ENCODE results near the gene CRNKL1.
A peak's percentile ranks its signal among the peaks of the same experiment; 100 is the strongest.

The CRNKL1 gene

GRCh38 chr20:20052074-20052970 lies at the start of gene CRNKL1, which contains the start of gene CFAP61:
CRNKL1 (minus strand) TSS chr20:20052466; CDS start chr20:20052342, 124 bp downstream.
CFAP61 (plus strand) TSS chr20:20052532; CDS start chr20:20056654, 4,122 bp downstream.
- H3K27ac Mint-ChIP-seq: peak within 1 kb of the TSS; percentile 74 to 97 (median 94)
- TF ChIP-seq, protein P1, sequence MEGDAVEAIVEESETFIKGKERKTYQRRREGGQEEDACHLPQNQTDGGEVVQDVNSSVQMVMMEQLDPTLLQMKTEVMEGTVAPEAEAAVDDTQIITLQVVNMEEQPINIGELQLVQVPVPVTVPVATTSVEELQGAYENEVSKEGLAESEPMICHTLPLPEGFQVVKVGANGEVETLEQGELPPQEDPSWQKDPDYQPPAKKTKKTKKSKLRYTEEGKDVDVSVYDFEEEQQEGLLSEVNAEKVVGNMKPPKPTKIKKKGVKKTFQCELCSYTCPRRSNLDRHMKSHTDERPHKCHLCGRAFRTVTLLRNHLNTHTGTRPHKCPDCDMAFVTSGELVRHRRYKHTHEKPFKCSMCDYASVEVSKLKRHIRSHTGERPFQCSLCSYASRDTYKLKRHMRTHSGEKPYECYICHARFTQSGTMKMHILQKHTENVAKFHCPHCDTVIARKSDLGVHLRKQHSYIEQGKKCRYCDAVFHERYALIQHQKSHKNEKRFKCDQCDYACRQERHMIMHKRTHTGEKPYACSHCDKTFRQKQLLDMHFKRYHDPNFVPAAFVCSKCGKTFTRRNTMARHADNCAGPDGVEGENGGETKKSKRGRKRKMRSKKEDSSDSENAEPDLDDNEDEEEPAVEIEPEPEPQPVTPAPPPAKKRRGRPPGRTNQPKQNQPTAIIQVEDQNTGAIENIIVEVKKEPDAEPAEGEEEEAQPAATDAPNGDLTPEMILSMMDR (IDR thresholded peaks at IDR 0.05; ENCODE audit: unreplicated experiment in 3 of 3): no peak
- H3K9me3 Mint-ChIP-seq: no peaks in the 10 kb centered on the region
- H3K36me3 Mint-ChIP-seq (ENCODE audit: low read depth): peaks cover 31% of the 10 kb centered on the region
- H3K4me3 Mint-ChIP-seq: peak within 1 kb of the TSS; percentile 99 to 100 (median 99)
- H3K27me3 Mint-ChIP-seq (ENCODE audit: low read depth): no peaks in the 10 kb centered on the region
- H3K4me1 Mint-ChIP-seq: peaks cover 13% of the 10 kb centered on the region

- no peak overlapping the region for H3K4me3 Mint-ChIP-seq
- TF ChIP-seq, protein P1 (IDR thresholded peaks at IDR 0.05; ENCODE audit: unreplicated experiment in 3 of 3): no peak
- H3K9me3 Mint-ChIP-seq: peaks cover 2% of the 10 kb centered on the region
- H3K4me1 Mint-ChIP-seq: no peaks in the 10 kb centered on the region
- no peak overlapping the region for H3K27ac Mint-ChIP-seq
- H3K36me3 Mint-ChIP-seq (ENCODE audit: low read depth): no peaks in the 10 kb centered on the region
- peaks cover 3% of the 10 kb centered on the region for H3K27me3 Mint-ChIP-seq (ENCODE audit: low read depth)
Measured at GRCh38 chr20:20100881-20101280, 48.6 kb upstream of the CRNKL1 start.

GRCh38 chr20:20096421-20096820 lies 44.2 kb upstream of the CRNKL1 start:
- no peak overlapping the region for H3K27ac Mint-ChIP-seq
- TF ChIP-seq, protein P1 (IDR thresholded peaks at IDR 0.05; ENCODE audit: unreplicated experiment in 3 of 3): no peak
- no peak overlapping the region for H3K4me3 Mint-ChIP-seq
- H3K27me3 Mint-ChIP-seq (ENCODE audit: low read depth): peaks cover 8% of the 10 kb centered on the region
- H3K9me3 Mint-ChIP-seq: no peaks in the 10 kb centered on the region
- H3K36me3 Mint-ChIP-seq (ENCODE audit: low read depth): no peaks in the 10 kb centered on the region
- no peaks in the 10 kb centered on the region for H3K4me1 Mint-ChIP-seq

DNA sequence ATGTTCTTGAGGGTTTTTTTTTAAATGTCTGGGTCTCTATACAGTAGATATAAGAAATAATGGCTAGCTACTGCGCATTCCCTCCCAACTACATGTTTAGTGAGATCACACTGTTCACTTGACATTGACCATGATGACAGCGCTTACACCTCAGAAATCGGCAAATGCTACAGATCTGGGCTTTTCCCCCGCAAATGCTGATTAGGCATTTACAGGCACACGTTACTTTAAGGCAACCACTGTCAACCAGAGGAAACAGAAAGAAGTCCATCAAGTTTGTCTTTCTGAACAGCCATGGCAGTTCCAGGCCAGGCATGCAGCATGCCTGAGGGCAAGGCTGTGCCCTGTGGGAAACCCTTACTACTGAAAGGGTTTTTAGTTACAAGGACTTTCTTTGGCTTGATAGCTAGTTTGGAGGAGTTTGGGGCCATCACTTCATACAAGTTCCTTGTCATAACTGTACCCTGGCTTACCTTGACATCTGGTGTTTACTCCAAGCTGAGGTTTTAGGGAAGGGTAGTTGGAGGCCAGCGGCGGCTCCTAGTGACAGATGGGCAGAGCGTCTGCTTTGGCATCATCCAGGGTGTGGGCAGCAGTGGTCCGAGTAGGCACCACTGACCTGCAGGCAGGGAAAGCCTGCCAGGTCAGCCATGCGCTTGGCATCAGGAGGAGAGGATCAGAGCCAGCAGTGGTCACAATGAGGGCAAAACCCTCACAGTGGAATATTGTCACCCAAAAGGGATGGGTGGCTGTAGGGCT lies 43.0 kb upstream of the CRNKL1 start:
- Mint-ChIP-seq H3K27me3 (ENCODE audit: low read depth) (peaks cover 9% of the 10 kb centered on the region), H3K27ac (no peak overlapping the region), H3K4me1 (no peaks in the 10 kb centered on the region), H3K9me3 (no peaks in the 10 kb centered on the region), H3K36me3 (ENCODE audit: low read depth) (no peaks in the 10 kb centered on the region), H3K4me3 (no peak overlapping the region)
- TF ChIP-seq, protein P1 (IDR thresholded peaks at IDR 0.05; ENCODE audit: unreplicated experiment in 3 of 3): no peak

DNA sequence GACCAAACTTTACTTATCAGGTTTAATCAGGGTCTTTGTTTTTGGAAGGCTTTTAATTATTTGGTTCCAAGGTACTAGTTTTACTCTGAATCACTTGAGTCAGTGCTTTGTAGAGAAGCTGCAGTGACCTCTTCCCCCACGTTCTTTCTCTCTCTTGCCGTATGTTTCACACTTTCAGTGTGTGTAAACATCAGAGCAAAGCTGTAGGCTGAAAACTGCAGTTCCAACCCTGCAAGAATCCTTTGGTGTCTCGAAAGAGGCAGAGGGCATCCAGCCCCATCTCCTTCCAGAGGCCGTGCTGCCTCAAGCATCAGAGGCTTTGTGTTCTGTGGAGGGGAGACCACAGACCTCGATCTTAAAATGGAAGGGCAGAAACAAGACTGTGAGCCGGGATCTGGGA lies 42.1 kb upstream of the CRNKL1 start:
- no peak overlapping the region for H3K27ac Mint-ChIP-seq
- no peaks in the 10 kb centered on the region for H3K36me3 Mint-ChIP-seq (ENCODE audit: low read depth)
- no peak overlapping the region for H3K4me3 Mint-ChIP-seq
- no peaks in the 10 kb centered on the region for H3K9me3 Mint-ChIP-seq
- H3K27me3 Mint-ChIP-seq (ENCODE audit: low read depth): peaks cover 16% of the 10 kb centered on the region
- TF ChIP-seq, protein P1 (IDR thresholded peaks at IDR 0.05; ENCODE audit: unreplicated experiment in 3 of 3): no peak
- H3K4me1 Mint-ChIP-seq: no peaks in the 10 kb centered on the region
